ENCODE data around the gene MYO1H.

GRCh38 chr12:109461049-109461845 is 113.5 kb downstream of the MYO1H start:
- no peak for TF ChIP-seq EZH2phosphoT487 (IDR thresholded peaks at IDR 0.05; ENCODE audit: borderline replicate concordance, low read depth, low read length)
- TF ChIP-seq, protein P1, sequence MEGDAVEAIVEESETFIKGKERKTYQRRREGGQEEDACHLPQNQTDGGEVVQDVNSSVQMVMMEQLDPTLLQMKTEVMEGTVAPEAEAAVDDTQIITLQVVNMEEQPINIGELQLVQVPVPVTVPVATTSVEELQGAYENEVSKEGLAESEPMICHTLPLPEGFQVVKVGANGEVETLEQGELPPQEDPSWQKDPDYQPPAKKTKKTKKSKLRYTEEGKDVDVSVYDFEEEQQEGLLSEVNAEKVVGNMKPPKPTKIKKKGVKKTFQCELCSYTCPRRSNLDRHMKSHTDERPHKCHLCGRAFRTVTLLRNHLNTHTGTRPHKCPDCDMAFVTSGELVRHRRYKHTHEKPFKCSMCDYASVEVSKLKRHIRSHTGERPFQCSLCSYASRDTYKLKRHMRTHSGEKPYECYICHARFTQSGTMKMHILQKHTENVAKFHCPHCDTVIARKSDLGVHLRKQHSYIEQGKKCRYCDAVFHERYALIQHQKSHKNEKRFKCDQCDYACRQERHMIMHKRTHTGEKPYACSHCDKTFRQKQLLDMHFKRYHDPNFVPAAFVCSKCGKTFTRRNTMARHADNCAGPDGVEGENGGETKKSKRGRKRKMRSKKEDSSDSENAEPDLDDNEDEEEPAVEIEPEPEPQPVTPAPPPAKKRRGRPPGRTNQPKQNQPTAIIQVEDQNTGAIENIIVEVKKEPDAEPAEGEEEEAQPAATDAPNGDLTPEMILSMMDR (conservative IDR thresholded peaks at IDR 0.05; ENCODE audit: low read length) = no peak

Measured in OCI-LY7 (cell line).